HG03571 (cell line): ENCODE data around the gene ANXA1.
"Not testable (repeated sequence)": the region's sequence is repeated elsewhere in the genome, so short reads cannot be mapped to it uniquely, and the experiment has no call there.

Experiments used
- ATAC-seq: cut with Tn5 transposase; IDR thresholded peaks from one replicate; pipeline ENCODE4 v1.9.1; 2021; ENCODE audit not compliant: unreplicated experiment

The ANXA1 gene, protein sequence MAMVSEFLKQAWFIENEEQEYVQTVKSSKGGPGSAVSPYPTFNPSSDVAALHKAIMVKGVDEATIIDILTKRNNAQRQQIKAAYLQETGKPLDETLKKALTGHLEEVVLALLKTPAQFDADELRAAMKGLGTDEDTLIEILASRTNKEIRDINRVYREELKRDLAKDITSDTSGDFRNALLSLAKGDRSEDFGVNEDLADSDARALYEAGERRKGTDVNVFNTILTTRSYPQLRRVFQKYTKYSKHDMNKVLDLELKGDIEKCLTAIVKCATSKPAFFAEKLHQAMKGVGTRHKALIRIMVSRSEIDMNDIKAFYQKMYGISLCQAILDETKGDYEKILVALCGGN

DNA sequence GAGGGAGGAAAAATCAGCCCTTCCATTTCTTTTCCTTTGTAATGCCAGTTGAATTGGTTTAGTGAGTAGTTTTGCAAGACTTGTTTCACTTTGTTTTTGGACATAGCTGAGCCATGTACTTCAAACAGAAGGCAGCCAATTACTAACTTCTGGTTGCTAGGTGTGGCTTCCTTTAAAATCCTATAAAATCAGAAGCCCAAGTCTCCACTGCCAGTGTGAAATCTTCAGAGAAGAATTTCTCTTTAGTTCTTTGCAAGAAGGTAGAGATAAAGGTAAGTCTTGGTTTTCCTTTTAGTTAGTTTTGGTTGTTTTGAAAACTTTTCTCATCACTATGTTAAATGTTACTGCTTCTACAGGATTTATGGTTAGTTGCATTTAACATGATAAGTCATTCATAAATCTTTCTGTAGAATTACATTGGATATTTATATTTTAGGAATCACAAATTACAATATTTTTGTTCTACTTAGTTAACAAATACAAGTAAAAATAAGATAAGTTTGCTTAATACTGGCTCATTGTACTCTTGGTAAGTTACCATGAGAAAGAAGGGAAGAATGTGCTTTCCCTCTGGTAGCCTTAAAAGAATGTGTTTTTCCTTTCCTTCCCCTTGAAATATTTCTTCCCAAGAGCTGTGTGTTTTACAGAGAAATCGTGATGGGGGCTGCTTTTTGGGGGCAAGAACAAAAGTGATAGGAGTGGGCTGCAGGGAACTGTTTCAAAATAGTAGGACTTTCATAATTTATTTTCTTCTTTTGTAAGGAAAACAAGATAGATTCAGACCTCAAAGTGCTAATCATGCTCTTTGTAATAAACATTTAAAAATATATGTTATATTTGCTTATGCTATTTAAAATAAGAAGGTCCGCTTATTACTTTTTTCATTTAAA, at the start of gene ANXA1:
ANXA1 (plus strand) TSS at position 213 of the 890 bp plus-strand sequence. CDS start 6,671 bp downstream, outside the sequence.
- ATAC-seq, result no peak

DNA sequence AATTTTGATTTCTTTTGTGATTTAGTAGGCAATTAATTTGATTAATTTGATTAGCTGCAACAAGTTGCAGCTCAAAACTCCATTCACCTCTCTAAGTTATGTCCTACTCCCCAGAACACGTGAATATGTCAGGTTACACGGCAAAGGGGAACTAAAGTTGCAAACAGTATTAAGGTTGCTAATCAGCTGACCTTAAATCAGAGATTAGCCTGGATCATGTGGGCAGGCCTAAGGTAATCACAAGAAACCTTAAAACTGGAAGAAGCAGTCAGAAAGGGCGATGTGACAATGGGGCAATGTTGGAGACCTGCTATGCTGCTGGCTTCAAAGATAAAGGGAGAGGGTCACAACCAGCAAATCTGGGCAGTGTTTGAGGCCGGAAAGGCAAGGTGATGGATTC, 47.3 kb upstream of the ANXA1 start:
- ATAC-seq, result no peak

DNA sequence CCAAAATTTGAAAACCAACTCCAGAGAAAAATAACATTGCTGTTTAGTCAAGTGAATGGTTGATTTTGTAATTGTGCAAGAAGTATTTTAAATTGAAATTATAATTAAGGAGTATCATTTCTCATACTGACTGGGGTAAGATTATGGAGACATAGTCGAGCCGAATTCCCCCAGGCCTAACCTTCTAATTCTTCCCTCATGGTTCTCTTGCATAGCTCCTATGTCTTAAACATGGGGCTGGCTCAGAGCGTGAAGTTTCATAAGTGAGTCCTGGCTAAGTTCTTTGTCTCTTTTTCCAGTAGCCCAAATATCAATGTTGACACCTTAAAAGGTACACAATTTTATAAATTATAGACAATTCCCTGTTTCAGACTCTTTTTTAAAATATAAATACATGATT, 46.7 kb upstream of the ANXA1 start:
- no peak for ATAC-seq

DNA sequence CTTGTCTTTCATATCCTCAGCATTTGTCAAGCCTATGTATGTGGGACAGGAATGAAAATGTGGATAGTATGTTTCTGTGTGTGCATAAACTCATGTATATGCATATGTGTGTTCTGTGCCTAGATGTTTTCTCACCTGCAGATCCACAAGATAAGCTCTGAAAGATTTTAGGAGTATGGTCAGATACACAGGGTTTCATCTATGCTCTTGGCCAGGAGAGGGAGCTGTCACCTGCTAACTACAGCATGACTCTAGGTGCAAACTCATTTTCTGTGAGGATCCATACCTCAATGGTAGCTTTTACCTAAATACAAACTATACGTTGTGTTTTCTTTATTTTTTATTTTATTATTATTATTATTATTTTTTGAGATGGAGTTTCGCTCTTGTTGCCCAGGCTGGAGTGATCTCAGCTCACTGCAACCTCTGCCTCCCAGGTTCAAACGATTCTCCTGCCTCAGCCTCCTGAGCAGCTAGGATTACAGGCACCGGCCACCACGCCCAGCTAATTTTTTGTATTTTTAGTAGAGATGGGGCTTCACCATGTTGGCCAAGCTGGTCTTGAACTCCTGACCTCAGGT, 44.1 kb upstream of the ANXA1 start:
- not testable (repeated sequence) for ATAC-seq

DNA sequence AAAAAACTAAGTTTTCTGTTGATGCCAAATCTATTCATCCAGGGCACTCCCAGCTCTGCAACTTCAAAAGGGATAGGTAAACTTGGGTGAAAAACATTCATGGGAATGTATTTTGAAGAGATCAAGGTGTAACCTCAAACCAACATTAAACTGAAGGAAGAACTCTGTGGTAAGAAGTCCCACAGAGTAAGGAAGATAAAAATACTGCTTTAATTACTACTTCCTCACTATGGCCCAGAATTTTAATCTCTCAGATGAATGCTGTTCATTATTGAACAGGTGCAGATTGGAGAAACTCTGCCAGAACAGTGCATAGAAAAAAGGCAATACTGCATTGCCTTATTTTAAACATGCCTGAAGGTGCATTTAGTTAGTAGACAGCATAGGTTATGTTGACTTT, 37.6 kb upstream of the ANXA1 start:
- ATAC-seq, result no peak

DNA sequence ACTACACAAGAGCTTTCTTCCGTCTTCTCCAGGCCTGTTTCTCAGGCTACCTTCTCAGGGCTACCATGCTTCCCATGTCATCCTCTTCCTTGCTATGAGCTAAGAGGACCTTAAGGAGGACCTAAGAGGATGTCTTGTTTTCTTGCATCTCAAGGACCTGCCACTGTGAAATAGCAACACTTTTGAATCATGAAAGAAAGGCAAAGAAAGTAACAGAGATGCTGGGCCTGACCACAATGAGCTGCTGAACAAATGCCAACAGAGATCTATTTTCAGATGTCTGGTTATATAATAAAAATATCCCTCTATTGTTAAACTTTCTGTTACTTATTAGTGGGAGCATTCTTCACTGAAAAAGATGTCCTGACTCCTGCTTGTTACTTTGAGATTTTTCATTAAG, 36.7 kb upstream of the ANXA1 start:
- ATAC-seq, result no peak

DNA sequence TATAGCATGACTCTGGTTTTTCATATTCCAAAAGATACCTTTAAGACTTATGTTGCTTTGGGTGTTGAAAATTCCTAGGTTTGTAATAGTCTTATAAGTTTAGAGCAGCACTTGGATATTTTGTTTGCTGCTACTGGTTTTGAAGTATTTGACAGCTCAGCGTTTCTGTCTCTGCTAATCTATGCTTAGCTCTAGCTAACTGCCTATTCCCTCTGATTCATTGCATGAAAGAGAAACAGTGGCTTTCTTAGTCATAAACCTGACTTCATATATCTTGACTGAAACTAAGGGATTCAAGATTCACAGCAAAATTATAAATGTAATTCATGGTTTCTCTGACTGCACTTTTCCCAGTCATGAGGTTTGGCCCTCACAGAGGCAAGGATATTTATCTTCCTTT, 35.6 kb upstream of the ANXA1 start:
- ATAC-seq, result no peak

DNA sequence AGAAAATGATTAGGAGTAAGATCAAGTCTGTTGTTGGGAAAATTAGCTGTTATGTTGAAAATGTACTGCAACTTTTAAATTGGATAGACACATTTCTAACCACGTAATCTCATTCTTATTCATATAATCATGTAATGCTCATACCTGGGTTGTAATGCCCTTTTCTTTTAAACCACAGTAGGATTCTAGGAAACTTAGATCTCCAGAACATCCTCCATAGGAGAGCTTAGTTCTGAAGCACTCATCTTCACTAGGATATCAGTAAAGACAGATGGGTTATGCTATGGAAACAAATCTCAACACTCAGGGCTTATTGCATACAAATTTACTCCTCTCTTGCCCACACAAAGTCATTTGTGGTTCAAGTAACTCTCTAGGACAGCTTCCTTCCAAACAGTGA, 34.8 kb upstream of the ANXA1 start:
- ATAC-seq, result no peak

DNA sequence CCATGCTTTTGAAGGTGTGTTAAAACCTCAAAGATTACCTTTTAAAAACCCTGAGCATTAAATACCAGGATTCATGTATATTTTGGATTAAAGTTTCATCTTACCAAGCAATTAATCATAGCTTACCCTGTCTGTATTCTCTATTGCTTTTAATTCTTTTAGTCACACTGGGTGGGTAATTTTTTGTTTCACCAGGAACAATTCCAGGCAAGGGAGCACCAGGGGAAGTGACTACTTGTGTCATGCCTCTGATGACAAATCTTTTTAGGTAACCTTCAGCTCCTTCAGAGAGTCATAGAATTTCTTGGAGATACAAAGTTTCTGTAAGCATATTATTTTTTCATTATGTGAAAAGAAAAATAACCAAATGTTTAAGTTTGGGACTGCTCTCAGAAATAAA, 33.4 kb upstream of the ANXA1 start:
- no peak for ATAC-seq

DNA sequence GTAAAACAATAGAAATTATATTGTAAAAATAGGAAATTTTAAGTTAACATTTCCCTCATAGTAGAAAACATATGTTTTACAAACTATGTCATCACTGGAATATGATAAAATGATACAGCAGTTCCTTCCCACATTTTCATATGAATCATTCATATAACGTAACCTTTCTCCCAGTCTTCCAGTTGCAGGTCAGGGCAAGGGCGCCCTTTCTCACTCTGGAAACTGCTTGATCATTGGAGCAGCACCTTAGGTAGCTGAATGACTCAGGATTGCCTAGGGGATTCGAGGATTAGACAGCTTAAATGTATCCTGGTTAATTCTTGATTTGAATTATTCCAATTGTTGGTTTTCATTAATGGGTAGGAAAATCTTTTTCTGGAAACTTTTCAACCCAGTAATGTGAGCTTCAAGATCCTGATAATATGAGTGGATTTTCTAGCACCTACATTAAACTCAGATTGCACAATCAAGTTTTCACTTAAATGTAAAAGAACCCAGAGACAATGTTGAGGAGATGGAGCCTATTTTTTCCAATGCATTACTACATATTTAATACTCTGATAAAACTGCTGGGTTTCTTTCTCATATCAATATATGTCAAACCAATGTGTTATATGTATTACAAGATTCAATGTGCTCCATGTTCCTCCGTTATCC, 32.6 kb upstream of the ANXA1 start:
- ATAC-seq, result no peak

DNA sequence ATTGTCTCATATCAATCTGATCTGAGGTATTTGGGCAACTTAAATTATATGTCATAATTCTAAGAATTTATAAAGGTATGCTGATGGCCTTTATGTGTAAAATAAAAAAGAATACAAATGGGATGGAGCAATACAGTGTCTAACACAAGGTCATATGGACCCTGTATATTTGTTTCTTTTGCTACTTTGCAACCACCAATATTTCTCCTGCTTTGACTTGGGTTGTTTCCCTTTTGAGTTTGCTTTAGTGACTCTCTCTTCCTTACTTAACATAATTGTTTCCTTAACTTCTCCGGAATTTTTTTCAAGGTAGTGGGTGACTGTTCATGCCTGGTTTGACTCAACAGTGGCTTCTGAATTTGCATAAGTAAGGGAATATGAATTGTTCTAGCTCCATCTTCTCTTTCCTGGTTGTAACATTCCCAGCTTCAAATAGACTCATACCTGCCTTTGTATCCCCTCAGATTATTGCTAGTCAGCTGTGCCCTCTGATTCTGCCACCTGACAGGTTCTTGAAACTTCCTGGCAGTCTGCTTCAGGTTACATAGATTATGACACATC, 30.2 kb upstream of the ANXA1 start:
- no peak for ATAC-seq

DNA sequence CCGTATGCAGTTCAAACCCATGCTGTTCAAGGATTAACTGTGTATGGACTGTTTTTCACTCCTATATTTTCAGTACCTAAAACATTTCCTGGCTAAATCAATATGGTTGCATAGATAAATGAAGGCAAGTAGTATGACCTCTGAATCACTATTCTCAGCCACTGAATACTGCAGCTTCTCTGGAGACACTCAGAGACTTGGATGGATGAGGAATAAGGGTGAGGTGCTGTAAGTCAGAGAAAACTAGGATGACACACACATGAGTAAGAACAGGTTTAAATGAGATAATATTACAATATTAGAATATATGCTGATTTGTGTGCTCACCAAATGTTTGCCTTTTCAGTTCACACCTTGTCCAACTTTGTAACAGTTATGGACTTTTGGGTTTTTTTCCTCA, 26.0 kb upstream of the ANXA1 start:
- ATAC-seq, result no peak

DNA sequence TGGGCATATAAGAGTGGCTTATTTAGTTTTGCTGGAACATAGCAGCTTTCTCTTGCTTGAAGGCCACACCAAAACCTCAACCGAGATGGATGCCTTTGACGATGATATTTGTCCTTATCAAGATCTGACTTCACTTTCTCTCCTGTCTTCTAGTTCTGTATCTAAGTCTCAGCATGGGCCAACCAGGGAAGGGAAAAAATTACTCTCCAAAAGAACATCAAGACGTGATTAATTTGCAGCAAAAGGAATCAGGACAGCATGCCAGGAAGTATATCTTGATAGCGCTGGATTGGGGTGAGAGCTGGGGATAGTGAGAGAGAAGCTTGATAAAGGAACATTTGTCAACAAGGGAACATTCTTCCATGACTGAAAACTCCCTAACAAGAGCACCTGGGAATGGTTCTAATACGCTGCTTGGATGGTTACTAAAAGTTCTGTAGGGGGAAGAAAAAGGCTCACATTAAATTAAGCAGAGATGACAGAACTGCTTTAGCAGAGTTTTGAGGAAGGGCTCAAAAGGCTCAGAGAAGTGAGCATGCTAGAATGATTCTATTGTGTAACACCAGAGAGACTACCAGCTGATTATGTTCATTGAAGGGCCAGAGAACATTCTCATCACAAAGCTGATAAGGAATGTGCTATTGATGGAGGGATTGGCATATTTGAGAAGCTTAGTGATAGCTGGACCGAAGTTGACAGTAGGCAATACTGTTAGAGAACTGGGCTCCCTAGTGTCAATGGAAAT, 21.6 kb upstream of the ANXA1 start:
- no peak for ATAC-seq

DNA sequence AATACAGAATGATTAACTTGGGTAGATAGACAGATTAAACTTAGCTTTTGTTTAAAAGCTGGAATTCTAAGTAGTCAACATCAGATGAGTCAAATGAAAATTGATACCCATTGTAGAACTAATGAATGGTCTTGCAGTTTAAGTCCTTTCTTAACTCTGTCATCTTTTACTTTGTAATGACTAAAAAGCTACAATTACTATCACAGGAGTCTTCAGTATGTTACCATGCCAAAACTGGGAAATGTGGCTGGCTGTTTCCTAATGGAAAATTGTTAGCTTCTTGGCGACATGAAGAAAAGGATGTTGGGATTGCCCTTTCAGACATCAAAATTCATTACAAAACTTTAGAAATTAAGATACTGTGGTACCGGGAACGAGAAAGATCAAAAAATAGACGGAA, 20.2 kb upstream of the ANXA1 start:
- ATAC-seq, result no peak

DNA sequence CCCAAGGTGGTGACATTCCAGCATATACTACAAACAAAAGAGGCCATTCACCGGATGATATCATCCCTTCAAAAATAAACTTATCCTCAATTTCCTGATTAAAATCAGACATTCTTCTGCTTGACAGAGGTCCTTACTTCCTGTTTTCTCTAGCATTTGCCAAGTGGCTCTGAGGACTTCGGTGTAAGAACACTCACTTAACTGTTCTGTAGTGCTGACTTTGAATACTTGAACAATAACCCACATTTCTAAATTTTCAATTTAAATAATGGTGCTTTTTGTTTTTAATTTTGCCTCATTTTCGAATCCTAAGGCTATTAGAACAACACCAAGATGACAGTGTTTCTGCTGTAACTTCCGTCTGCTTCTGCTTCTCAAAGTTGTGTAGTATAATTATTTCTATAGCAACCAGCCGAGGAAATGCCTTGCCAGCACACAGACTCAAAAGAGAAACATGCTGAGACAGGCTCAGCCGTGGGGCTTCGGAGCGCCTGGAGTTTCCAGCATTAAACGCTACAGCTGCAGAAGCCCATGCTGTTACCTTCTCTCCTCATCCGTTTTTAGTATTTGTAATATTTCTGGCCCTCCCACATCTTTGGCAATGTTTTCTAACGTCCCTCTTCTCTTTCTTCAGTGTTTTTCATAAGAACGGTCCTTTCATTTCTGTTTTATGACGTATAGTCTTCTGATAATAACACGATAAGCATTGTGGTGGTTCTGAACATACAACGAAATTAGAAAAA, 19.5 kb upstream of the ANXA1 start:
- ATAC-seq, result peak; percentile 90

DNA sequence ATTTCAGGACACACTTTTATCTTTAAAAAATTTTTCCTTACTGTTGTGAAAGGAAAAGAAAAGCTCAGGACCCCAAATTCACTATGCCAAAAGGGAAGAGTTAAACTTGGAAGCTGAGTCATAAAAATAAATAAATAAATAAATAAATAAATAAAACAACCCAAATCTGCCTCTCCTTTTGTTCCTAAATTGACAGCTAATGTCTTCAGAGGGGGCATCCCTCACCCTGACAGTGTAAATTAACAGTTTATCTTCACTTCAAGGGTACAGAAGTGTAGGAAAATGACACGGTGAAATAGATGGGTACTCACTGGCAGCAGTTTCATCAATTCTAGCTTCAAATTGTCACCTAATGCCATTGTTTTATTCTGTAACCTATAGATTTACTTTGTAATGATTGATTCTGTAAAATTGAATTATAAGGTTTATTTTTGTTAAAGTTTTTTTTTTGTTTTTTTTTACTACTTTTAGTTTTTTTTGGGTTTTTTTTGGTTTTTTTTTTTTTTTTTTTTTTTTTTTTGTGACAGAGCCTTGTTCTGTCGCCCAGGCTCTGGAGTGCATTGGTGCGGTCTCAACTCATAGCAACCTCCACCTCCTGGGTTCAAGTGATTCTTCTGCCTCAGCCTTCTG, 18.5 kb upstream of the ANXA1 start:
- ATAC-seq, result no peak

DNA sequence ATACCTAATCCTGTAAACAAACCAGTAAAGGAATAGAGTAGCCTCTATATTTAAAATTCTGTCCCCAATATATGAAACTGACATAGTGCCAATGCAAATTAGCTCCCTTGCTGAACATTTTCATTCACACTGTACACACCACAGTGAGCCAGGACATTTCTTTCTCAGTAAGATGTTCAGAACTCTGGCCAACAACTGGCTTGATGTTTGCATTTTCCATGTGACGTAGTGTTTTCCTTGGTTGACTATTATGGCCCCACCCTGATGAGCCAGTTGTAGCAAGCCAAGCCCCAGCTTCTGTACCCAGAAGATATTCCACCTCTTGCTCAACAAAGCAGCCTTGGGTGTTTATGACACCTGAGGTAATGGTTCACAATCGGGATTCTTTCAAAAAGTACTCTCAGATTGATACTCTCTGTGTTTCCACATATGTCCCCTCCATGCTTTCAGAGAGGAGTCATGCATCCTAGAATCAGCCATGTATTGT, 17.7 kb upstream of the ANXA1 start:
- ATAC-seq, result no peak

DNA sequence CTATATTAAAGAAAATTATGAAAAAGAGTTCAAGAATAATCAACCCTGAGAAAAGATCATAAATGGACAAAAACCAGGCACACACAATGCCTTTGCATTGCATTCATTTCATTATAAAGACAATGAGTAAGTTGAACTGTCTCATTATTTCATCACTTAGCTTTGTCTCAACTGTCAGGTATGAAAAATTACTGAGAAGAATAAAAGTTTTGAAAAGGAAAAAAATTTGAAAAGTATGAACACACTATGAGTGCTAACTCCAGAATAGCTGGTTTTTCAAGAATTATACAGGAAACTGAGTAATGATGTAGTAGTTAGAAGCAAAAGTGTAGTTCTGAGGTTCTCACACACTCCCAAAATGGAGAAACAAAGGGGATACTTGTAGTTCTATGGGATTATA, 16.3 kb upstream of the ANXA1 start:
- ATAC-seq, result no peak

DNA sequence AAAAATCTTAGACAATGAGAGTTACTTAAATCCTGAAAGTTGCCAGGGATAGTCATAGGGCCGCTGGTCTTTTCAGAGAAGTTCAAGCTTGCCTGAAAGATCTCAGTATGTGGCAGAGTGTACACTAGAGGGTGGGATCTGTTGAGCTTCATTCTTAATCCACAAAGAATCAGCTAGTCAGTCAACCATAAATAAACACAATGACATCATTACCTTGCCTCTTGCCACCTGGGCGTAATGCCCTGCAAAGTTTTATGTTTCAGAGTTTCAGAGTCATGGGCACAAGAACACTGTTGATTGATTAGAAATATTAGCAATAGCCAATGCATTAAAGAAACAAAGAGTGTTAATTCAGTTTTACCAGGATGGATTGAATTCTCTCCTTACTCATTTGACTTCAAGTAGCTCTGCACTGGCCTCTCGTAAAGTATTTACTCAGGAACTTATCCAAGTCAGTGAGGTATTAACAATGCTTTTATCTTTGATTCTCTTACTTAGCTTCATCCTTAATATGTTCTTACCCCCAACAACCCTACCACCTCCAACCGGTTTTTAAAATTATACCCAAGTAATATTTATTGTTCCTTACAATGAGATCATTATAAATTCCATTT, 14.3 kb upstream of the ANXA1 start:
- no peak for ATAC-seq
